Choroid plexus epithelial cell (primary cell): ENCODE results near the gene DNAH9.

Experiments
- DNase-seq: peaks from one replicate; pipeline ENCODE4 v3.0.0-alpha.2; 2010; ENCODE audit warnings: low read depth
- H3K4me3 ChIP-seq: 2 replicates; pipeline ENCODE4 v1.5.1; 2011; ENCODE audit warnings: low read depth, mild to moderate bottlenecking, control low read depth, low read length, moderate library complexity
- TF ChIP-seq, protein P1 (sequence below): conservative IDR thresholded peaks from 2 replicates; pipeline ENCODE4 v1.5.1; 2011; ENCODE audit warnings: low read depth, mild to moderate bottlenecking, control low read depth, inconsistent platforms, low read length, moderate library complexity

The DNAH9 gene

DNA sequence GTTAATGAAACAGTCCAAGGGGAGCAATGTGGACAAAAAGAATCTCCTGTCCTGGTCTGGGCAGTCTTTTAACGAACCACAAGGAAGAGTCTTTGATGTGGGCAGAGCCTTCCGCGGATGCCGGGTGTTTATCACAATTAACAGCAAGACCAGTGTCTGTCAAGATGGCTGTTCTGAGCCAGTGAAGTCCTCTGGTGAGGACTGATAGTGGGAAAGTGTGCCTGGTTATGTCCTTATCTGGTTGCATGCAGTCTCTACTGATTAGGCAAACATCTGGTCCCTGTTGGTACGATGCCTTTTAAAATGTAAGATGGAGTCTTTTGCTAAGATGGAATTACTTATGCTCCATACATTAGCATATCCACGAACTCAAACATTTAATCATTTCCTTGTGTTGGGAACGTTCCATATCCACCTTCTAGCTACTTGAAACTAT lies 310.5 kb downstream of the DNAH9 start:
- no peak for DNase-seq
- TF ChIP-seq, protein P1, sequence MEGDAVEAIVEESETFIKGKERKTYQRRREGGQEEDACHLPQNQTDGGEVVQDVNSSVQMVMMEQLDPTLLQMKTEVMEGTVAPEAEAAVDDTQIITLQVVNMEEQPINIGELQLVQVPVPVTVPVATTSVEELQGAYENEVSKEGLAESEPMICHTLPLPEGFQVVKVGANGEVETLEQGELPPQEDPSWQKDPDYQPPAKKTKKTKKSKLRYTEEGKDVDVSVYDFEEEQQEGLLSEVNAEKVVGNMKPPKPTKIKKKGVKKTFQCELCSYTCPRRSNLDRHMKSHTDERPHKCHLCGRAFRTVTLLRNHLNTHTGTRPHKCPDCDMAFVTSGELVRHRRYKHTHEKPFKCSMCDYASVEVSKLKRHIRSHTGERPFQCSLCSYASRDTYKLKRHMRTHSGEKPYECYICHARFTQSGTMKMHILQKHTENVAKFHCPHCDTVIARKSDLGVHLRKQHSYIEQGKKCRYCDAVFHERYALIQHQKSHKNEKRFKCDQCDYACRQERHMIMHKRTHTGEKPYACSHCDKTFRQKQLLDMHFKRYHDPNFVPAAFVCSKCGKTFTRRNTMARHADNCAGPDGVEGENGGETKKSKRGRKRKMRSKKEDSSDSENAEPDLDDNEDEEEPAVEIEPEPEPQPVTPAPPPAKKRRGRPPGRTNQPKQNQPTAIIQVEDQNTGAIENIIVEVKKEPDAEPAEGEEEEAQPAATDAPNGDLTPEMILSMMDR: no peak
- no peak overlapping the region for H3K4me3 ChIP-seq

DNA sequence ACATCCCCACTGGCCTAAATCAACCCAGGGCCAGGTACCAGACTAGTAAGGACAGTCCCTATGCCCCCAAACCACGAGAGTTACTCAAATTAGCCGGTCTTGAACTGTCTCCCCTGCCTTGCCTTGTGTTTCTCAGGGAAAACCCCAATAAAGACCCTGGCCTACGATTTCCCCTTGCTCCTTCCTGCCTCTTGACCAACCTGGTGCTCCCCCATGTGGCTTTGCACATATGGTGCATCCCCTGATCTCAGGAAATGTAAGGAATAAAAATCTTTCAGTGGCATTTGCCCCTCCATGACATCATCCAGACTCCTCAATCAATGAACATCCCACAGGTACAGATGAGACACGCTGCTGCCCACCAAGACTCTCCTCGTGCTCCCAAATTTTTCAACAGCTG lies 311.1 kb downstream of the DNAH9 start:
- DNase-seq: no peak
- no peak overlapping the region for H3K4me3 ChIP-seq
- TF ChIP-seq, protein P1: no peak

DNA sequence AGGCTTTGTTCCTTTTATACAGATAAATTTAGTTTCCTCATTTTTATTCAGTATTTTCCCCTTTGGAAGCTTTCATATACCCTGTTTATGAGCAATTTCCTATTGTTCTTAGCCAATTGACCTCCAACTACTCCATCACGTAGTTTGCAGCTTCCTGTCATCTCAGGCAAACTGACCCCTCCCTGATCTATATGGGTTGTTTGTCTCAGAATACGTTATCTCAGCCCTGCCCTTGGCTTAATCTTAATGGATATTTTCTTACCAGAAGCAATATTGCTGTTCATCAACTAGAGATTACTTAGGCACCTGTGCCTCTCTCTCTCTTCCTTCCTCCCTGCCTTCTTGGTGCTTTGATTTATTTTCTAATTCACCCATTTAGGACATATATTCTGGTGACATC lies 317.8 kb downstream of the DNAH9 start:
- no peak for DNase-seq
- H3K4me3 ChIP-seq: no peak overlapping the region
- TF ChIP-seq, protein P1: no peak

DNA sequence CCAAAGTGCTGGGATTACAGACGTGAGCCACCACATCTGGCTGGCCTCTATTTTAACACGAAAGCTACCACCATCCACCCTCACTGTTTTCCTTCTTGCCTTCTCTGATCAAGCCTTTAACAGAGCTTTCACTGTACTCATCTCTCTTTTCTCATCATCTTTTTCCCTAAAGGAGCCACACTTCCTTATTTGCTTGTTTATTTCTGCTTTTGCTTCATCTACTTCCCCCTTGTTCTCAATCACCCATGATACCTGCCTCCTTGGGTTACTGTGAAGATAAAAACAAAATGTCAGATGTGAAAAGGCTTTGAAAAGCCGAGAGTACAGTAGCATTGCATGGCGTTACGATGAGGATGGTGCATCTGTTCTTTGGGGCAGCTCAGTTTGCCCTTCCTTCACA lies 319.1 kb downstream of the DNAH9 start:
- TF ChIP-seq, protein P1: no peak
- DNase-seq: no peak
- no peak overlapping the region for H3K4me3 ChIP-seq

DNA sequence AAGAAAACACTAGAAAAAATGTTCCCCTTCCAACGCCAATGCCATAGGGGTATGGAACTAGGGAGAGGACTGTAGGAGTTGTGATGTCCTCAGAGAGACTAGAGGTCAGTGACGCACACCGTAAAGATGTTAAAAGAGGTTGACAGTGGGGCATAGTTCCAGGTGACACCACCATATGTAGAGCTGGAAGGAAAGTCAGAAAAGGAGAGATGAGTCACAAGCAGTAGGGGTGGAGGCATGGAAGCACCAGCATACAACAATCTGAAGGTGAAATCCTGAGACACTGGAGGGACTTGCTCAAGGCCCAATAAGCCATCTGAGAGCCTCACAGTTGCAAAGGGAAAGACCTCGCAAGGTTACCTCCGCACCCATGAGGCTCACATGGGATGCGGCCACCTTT lies 323.0 kb downstream of the DNAH9 start:
- H3K4me3 ChIP-seq: no peak overlapping the region
- TF ChIP-seq, protein P1: no peak
- no peak for DNase-seq

DNA sequence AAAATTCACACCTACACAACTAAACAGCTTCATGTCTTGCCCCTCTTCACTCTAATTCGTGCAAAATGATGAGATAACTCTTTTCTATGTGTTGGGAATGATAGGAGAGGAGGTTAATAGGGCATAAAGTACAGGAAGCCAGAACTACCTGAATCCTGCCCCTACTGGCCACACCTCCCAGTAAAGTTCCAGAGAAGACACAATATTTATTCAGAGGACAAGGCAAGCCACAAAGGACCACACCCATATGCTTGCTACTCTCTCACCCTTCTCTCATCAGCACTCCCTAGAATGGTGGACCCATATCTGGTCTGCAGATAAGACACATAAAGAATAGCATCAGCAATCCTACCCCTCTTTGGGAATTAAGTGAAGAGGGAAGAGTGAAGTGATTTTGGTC lies 324.4 kb downstream of the DNAH9 start:
- TF ChIP-seq, protein P1: no peak
- H3K4me3 ChIP-seq: no peak overlapping the region
- DNase-seq: no peak

DNA sequence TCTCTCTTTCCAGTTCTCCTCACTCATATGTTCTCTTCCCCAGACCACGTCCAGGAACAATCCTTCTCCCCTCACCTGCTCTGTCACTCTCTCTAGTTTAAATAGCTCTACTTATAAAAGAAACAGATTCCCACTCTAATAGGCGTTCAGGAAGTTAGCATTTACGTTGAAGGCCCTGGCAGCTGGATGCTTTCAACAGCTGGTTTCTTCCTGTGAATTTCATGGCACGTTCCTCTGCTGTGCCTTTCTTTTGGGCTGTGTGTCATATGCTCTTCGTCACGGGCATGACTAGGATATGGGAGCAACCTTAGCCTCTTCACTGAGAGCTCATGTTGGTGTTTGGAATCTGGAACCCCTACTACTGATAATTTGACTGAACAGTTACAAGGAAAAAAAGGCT lies 325.8 kb downstream of the DNAH9 start:
- TF ChIP-seq, protein P1: no peak
- no peak for DNase-seq
- no peak overlapping the region for H3K4me3 ChIP-seq
